DND-41 (cell line): Measurements from ENCODE around the gene DHH.

Experiments used
- CTCF ChIP-seq: IDR thresholded peaks from 2 replicates; pipeline ENCODE4 v1.5.1; 2012; ENCODE audit warnings: borderline replicate concordance, low read length, moderate library complexity, mild to moderate bottlenecking; ENCODE audit not compliant: poor library complexity, severe bottlenecking; ENCODE audit errors: extremely low read depth
- EZH2 ChIP-seq: IDR thresholded peaks from 3 replicates; pipeline ENCODE4 v1.6.1; 2012; ENCODE audit warnings: borderline replicate concordance, low read depth, mild to moderate bottlenecking, moderate library complexity, low read length, inconsistent platforms; ENCODE audit not compliant: severe bottlenecking

- no peak for TF ChIP-seq CTCF
- no peak for TF ChIP-seq EZH2
Measured at GRCh38 chr12:49070971-49071370, 23.6 kb downstream of the DHH start.
